ENCODE data around the gene INSRR.

Gene INSRR

GRCh38 chr1:156858959-156859522 lies at the start of gene INSRR:
TSS of gene INSRR (minus strand) at chr1:156859117. CDS start at chr1:156858621, 496 bp downstream.
- no peak for DNase-seq (ENCODE audit: low read depth in 2 of 2)

GRCh38 chr1:156908541-156908940 lies 49.6 kb upstream of the INSRR start:
- no peak for DNase-seq (ENCODE audit: low read depth in 2 of 2)

DNA sequence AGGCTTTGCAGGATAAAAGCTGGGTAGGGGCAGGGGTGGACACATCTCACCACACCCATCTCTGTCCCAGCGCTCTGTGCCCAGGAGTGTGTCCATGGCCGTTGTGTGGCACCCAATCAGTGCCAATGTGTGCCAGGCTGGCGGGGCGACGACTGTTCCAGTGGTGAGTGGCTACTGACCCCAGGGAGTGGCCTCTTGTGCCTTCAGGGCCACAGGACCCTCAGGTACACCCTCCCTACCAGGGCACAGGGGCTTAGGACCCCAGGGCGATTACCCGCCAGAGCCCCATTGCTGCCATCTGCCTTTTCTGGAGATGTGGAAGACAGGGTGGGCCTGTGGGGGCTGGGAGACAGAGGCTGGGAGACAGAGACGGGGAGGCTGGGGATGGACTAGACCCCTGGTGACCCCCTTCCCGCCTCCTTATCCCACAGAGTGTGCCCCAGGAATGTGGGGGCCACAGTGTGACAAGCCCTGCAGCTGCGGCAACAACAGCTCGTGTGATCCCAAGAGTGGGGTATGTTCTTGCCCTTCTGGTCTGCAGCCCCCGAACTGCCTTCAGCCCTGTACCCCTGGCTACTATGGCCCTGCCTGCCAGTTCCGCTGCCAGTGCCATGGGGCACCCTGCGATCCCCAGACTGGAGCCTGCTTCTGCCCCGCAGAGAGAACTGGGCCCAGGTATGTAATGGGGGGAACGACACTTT lies 47.4 kb upstream of the INSRR start:
- no peak for DNase-seq (ENCODE audit: low read depth in 2 of 2)

GRCh38 chr1:156905651-156906050 lies 46.7 kb upstream of the INSRR start:
- no peak for DNase-seq (ENCODE audit: low read depth in 2 of 2)

GRCh38 chr1:156905176-156905575 lies 46.3 kb upstream of the INSRR start:
- DNase-seq (ENCODE audit: low read depth in 2 of 2): no peak

- no peak for DNase-seq (ENCODE audit: low read depth in 2 of 2)
Measured at GRCh38 chr1:156904187-156904959, 45.5 kb upstream of the INSRR start.

DNA sequence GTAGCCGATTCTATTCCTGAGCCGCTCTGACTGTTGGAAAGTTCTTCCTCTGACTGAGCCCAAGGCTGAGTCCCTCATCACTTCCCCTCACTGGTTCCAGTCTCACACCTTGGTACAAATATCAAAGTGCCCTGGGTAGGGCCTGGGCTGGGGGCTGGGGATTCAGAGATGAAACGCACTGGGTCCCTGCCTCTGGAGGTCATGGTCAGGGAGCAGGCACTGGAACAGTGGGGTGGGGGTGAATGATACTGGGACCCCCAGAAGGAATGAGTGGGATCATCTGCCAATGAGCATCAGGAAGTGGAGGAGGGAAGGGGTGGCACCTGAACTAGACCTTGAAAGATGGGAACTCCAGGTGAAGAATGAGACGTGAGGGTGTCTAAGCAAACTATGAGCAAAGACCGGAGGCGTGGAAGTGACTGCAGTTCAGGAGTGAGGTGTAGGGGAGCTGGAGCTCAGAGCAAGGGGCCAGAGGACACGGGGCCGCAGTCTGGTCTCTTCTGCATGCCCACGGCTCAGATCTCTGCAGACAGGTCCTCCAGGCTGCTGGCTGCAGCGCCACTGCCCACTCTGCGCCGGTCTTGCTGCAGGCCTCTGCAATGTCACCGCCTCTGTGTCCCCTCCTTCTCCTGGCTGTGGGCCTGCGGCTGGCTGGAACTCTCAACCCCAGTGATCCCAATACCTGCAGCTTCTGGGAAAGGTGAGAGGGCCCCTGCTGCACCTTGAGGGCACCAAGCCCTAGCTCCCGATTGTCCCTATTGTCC lies 44.6 kb upstream of the INSRR start:
- no peak for DNase-seq (ENCODE audit: low read depth in 2 of 2)

DNA sequence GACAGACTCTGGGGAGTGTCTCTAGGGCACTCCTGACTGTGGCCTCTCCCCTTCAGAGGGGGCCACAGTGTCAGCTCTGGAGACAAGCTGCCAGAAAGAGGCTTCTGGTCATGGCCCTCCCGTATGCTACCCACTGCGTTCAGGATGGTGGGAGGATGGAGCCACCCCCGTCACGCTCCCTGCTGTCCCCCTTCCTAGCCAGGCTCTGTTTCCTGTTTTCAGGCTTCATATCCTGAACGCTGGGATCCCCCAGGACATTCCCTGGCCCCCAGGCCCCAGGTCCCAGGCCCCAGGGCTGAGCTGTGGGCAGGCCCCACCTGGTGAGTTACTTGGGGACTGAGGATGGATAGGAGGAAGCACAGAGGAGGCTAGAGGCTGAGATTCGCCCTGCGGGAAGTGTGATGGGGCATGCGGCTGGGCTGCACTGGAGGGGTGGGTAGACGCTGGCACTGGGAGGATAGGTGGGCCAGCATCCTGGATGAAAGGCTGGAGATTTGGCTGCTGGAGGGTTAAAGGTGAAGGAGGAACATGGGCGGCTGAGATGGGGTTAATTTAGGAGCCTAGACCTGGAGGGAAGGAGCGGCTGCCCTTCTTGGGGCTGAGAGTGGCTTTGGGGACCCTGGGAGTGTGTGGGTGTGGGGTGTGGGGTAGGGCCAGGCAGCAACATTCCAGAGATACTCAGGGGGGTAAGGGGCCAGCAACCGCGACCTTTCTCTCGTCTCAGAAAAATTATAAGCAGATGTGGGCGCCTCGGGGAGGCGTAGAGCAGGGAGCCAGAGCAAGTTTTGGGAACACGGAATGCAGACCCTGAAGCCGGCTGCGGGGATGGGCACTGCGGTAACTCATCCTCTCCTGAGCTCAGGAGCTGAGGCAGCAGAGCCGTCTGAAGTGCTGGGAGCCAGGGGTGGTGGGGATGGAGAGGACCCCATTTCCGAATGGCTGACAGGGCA lies 43.3 kb upstream of the INSRR start:
- no peak for DNase-seq (ENCODE audit: low read depth in 2 of 2)

GRCh38 chr1:156901590-156901900 lies 42.6 kb upstream of the INSRR start:
- no peak for DNase-seq (ENCODE audit: low read depth in 2 of 2)

DNA sequence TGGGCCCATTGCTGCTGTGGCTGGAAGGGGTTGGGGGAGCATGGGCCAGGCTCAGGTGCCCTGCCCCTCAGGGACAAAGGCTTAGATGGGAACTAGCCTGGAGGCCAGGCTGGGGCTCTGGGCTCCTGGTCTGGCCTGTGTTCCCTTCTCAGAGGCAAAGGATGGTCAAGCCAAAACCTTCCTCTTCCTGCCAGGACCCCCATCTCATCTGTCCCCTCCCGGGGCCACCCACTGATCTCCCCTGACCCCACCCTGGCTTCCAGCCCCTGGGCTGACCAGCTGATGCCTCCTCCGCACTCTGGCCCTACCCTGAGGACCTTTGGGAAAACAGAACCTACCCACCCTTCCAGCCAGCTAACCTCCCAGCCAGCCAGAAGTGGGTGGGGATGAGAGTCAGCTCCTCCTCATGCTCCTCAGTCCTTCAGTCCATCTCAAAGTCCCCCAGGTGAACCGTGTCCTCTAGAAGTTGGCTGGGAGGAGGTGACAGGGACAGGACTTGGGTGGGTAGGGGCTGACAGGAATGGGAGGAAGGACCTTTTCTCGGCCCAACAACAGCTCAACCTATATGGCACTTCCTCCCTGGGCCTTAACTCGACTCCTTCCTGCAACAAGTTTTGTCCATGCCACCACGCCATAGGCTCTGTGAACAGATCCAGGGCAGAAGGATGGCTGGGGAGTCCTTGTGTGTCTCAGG lies 42.1 kb upstream of the INSRR start:
- no peak for DNase-seq (ENCODE audit: low read depth in 2 of 2)

DNA sequence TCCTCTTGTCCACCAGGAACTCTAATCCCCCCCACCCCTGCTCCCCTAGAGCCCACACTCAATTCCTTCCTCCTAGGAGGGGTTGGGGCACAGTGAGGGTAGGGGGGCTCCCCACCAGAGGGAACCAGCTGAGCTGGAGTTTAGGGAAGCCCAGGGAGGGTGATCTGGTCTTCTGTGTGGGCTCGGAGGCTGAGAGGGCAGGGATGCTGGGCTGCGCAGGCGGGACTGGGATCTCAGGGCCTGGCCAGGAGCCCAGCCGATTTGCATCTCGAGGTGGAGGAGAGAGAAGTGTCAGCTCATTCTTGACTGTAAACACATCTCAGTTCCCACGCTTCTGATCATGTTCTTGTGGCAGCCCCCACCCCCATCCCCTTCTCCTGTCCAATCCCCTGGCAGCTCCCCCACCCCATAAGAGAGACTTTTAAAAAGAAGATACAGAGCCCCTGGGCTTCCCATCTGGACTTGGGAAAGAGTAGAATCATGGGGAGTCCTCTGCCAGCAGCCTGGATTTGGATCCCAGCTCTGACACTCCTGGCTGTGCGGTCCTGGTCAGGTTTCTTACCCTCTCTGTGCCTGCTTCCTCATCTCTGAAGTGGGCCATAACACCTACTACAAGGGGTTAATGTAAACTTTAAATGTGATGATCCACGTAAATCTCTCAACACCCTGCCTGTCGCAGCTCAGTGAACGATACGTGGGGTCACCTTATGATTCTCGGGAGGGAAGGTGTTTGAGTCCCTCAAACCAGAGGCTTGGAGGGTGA lies 41.2 kb upstream of the INSRR start:
- DNase-seq (ENCODE audit: low read depth in 2 of 2): no peak

DNA sequence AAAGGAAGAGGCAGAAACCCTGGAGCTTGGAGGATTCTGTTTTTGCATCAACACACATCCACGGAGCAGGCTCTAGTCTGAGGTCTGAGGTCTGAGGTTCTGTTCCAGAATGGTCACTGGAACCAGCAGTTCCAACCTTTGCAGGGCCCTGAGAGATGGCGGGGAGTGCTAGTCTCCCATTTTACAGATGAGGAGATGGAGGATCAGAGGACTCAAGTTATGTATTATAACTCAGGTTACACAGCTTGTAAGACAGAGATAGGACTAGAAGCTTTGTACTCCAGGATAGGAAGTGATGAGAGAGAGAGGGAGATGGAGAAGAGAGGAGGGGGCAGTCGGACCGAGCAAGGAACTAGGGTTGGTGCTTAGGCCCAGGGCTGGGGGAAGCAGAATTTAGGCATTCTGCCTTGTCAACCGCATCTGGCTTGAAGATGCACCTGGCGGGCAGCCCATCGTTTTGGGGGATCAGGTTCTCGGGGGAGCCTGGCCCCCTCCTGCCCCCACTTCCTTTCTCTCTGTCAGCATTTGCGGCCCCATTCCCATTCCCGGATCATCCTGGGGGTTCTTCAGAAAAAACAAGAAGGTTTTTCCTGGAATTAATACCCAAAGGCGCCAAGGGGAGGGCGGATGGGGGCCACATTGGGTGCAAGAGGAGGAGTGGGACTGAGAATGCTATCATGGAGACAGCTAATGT lies 40.2 kb upstream of the INSRR start:
- no peak for DNase-seq (ENCODE audit: low read depth in 2 of 2)

DNA sequence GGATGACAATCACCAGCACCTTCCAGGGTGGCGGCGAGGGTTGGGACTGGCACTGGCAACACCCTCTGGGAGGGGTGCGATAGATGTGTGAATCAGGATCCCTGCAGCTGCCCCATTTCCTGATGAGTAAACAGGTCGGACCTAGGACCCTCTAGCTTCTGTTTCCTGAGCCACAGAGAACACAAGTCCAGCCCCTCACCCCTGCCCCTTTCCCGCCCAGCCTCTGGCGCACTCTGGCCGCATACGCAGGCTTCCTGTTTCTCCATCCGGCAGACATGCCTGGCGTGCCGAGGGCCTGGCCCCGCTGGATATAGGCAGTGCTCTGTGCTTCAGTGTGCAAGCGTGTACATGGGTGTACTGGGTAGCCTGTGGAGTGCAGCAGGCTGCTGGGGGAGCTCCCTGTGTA lies 39.2 kb upstream of the INSRR start:
- no peak for DNase-seq (ENCODE audit: low read depth in 2 of 2)

- no peak for DNase-seq (ENCODE audit: low read depth in 2 of 2)
Measured at GRCh38 chr1:156897078-156897825, 38.3 kb upstream of the INSRR start.

- DNase-seq (ENCODE audit: low read depth in 2 of 2): no peak
Measured at GRCh38 chr1:156896490-156897033, 37.6 kb upstream of the INSRR start.

GRCh38 chr1:156895927-156896326 lies 37.0 kb upstream of the INSRR start:
- no peak for DNase-seq (ENCODE audit: low read depth in 2 of 2)

DNA sequence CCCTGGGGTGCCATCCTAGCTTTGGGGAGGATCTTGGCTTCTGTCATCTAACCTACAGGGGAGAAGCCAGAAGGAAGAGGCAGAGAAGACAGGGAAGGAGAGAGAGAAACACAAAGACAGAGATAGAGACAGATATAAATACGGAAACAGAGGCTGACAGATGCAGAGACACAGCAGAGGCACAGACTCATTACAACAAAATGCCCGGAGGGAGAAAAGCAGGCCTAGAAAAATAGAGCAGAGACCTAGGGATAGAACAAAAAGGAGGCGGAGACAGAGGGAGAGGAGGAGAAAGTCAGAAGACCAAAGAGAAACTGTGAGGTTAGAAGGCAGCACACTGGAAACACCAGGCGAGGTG lies 36.5 kb upstream of the INSRR start:
- no peak for DNase-seq (ENCODE audit: low read depth in 2 of 2)

DNA sequence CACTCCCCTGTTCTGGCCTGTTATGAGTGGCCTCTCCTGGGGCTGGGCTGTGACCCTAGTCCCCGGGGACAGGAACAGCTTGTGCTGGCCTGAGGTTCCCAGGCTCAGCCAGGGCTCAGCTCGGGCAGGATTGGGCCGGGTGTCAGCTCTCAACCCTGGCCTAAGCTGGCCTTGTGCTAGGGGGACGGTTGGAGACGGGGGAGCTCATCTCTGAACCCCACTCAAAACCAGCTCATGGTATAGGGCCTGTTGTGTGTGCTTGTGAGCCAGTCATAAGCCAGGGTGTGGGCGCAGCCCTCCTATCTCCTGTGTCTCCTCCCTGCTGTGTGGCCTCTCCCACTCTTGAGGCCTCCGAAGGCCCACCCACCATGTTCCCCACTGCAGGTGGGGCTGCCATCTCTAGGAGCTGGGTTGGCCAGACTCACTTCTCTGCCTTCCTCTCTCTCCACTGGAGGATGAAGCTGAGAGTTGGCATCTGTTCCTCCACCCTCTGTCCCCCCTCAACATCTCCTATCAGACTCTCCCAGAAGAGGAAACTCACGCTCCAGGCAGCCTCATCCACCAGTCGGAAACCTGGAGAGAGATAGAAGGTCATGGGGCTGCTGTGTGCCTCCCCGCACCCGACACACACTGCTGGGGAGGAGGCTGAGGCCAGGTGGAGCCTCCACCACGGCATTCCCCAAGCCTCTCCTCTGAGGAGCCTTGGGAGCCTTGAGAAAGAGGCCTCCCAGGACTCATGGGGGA lies 36.0 kb upstream of the INSRR start:
- DNase-seq (ENCODE audit: low read depth in 2 of 2): no peak
